Trophoblast cell (in vitro differentiated cells and primary cell): ENCODE results near the gene WASHC2C. TPM values are rescaled to one million over a fixed set of nuclear protein-coding genes. Genes with fewer than 3 reads are reported as not detected.
"Not testable (repeated sequence)": the region's sequence is repeated elsewhere in the genome, so short reads cannot be mapped to it uniquely, and the experiment has no call there.

Experiments
- DNase-seq, 2 donors: peaks; one replicate each; pipeline ENCODE4 v3.0.0-alpha.2; 2016
- H2AFZ ChIP-seq: 2 replicates; pipeline ENCODE4 v1.6.1; 2013; ENCODE audit warnings: low read length, moderate library complexity, mild to moderate bottlenecking; ENCODE audit not compliant: insufficient read depth, poor library complexity
- H2AK5ac ChIP-seq: 2 replicates; pipeline ENCODE4 v1.6.1; 2013; ENCODE audit warnings: mild to moderate bottlenecking, low read length
- H2BK120ac ChIP-seq: 2 replicates; pipeline ENCODE4 v1.6.1; 2013; ENCODE audit warnings: low read length, mild to moderate bottlenecking, moderate library complexity; ENCODE audit not compliant: insufficient read depth, poor library complexity
- H2BK12ac ChIP-seq: 2 replicates; pipeline ENCODE4 v1.6.1; 2013; ENCODE audit warnings: mild to moderate bottlenecking, low read length, moderate library complexity
- H2BK5ac ChIP-seq: 2 replicates; pipeline ENCODE4 v1.6.1; 2013; ENCODE audit warnings: low read length, low read depth, moderate library complexity, mild to moderate bottlenecking; ENCODE audit not compliant: poor library complexity
- H3K14ac ChIP-seq: 2 replicates; pipeline ENCODE4 v1.6.1; 2013; ENCODE audit warnings: mild to moderate bottlenecking, low read length
- H3K18ac ChIP-seq: 2 replicates; pipeline ENCODE4 v1.6.1; 2013; ENCODE audit warnings: mild to moderate bottlenecking, low read length
- H3K23ac ChIP-seq: 2 replicates; pipeline ENCODE4 v1.6.1; 2013; ENCODE audit warnings: low read length
- H3K27ac ChIP-seq: 2 replicates; pipeline ENCODE4 v1.5.1; 2013; ENCODE audit warnings: low read depth, mild to moderate bottlenecking, inconsistent platforms, low read length, moderate library complexity
- H3K27me3 ChIP-seq: 2 replicates; pipeline ENCODE4 v1.6.1; 2013; ENCODE audit warnings: inconsistent platforms, mild to moderate bottlenecking, low read length, moderate library complexity; ENCODE audit not compliant: insufficient read depth
- H3K36me3 ChIP-seq, 2 experiments: 1 replicate in 1 of 2; 2 replicates in 1 of 2; pipeline ENCODE4 v1.6.1; 2013; ENCODE audit warnings: low read length in 2 of 2, mild to moderate bottlenecking in 2 of 2, moderate library complexity in 1 of 2; ENCODE audit not compliant: insufficient read depth in 2 of 2, control insufficient read depth in 1 of 2
- H3K4ac ChIP-seq: 2 replicates; pipeline ENCODE4 v1.6.1; 2013; ENCODE audit warnings: low read depth, mild to moderate bottlenecking, low read length, moderate library complexity
- H3K4me1 ChIP-seq, 2 experiments: 1 replicate in 1 of 2; 2 replicates in 1 of 2; pipeline ENCODE4 v1.6.1; 2013; ENCODE audit warnings: low read length in 2 of 2, mild to moderate bottlenecking in 2 of 2, moderate library complexity in 1 of 2; ENCODE audit not compliant: insufficient read depth in 2 of 2, control insufficient read depth in 1 of 2
- H3K4me2 ChIP-seq: 2 replicates; pipeline ENCODE4 v1.6.1; 2013; ENCODE audit warnings: inconsistent platforms, mild to moderate bottlenecking, low read length, moderate library complexity
- H3K4me3 ChIP-seq: 2 replicates; pipeline ENCODE4 v1.5.1; 2013; ENCODE audit warnings: mild to moderate bottlenecking, low read depth, low read length, inconsistent platforms
- H3K79me1 ChIP-seq: one replicate; pipeline ENCODE4 v1.6.1; 2013; ENCODE audit warnings: low read length
- H3K79me2 ChIP-seq: 2 replicates; pipeline ENCODE4 v1.6.1; 2013; ENCODE audit warnings: low read length, mild to moderate bottlenecking; ENCODE audit not compliant: control insufficient read depth, insufficient read depth, poor library complexity
- H3K9ac ChIP-seq: 2 replicates; pipeline ENCODE4 v1.6.1; 2013; ENCODE audit warnings: mild to moderate bottlenecking, low read length
- H3K9me3 ChIP-seq: 2 replicates; pipeline ENCODE4 v1.6.1; 2013; ENCODE audit warnings: low read depth, mild to moderate bottlenecking, control low read depth, inconsistent platforms, low read length; ENCODE audit not compliant: insufficient read depth
- H4K12ac ChIP-seq: 2 replicates; pipeline ENCODE4 v1.6.1; 2013; ENCODE audit warnings: low read depth, mild to moderate bottlenecking, low read length, moderate library complexity
- H4K8ac ChIP-seq: 2 replicates; pipeline ENCODE4 v1.6.1; 2013; ENCODE audit warnings: low read depth, mild to moderate bottlenecking, low read length, moderate library complexity
- H4K91ac ChIP-seq: one replicate; pipeline ENCODE4 v1.6.1; 2013; ENCODE audit warnings: low read depth, mild to moderate bottlenecking, low read length, moderate library complexity
- WGBS: extraction: QIAGEN DNeasy Blood & Tissue Kit; methylation state at CpG from one replicate; pipeline ENCODE4 v1.1.7; 2013; ENCODE audit warnings: missing lambda C conversion rate; ENCODE audit not compliant: insufficient read length, insufficient coverage; ENCODE audit errors: extremely low coverage; 5-methylcytosine and 5-hydroxymethylcytosine counted together
- polyA plus RNA-seq: library from polyadenylated mRNA; stranded (reverse); fragments of 200-250 nt; gene quantifications from 2 replicates; pipeline ENCODE4 v1.2.3, GENCODE V29; 2013

Gene WASHC2C, protein sequence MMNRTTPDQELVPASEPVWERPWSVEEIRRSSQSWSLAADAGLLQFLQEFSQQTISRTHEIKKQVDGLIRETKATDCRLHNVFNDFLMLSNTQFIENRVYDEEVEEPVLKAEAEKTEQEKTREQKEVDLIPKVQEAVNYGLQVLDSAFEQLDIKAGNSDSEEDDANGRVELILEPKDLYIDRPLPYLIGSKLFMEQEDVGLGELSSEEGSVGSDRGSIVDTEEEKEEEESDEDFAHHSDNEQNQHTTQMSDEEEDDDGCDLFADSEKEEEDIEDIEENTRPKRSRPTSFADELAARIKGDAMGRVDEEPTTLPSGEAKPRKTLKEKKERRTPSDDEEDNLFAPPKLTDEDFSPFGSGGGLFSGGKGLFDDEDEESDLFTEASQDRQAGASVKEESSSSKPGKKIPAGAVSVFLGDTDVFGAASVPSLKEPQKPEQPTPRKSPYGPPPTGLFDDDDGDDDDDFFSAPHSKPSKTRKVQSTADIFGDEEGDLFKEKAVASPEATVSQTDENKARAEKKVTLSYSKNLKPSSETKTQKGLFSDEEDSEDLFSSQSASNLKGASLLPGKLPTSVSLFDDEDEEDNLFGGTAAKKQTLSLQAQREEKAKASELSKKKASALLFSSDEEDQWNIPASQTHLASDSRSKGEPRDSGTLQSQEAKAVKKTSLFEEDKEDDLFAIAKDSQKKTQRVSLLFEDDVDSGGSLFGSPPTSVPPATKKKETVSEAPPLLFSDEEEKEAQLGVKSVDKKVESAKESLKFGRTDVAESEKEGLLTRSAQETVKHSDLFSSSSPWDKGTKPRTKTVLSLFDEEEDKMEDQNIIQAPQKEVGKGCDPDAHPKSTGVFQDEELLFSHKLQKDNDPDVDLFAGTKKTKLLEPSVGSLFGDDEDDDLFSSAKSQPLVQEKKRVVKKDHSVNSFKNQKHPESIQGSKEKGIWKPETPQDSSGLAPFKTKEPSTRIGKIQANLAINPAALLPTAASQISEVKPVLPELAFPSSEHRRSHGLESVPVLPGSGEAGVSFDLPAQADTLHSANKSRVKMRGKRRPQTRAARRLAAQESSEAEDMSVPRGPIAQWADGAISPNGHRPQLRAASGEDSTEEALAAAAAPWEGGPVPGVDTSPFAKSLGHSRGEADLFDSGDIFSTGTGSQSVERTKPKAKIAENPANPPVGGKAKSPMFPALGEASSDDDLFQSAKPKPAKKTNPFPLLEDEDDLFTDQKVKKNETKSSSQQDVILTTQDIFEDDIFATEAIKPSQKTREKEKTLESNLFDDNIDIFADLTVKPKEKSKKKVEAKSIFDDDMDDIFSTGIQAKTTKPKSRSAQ (N-terminal part only)
- polyA plus RNA-seq = 14.7 and 14.9 TPM in 2 replicates

DNA sequence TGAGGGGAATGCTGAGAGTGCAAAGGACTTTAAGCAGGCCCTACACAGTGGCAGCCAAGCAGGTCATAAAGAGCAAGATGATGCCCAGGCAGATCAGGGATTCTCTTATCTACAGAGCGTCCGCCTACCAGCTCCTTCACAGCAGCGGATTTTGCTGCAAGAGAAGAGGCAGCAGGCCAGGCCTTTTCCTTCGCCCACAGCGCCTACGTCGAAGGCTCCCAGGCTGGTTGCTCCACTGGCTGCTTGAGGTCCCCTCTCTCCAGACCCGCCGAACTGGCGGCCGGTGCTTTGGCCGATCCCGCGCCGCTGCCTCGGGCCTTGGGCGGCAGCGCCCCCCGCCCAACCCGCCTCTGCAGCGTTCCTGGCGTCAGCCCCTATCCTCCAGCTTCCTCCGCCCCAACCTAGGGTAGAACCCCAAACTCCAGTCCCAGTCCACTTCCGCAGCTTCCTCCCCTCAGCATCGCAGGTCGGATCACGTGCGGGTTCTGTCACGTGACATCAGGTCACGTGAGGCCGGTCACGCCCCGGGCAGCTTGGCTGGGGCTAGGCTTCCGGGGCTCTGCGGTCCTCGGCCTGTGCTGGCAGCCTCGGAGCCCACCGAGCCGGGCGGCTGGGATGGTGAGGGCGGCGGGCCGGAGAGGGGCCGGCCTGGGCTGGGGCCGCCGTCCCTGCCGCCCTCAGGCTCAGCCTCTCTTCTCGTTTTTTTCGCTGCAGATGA, at the start of gene WASHC2C:
WASHC2C (plus strand) TSS at position 564 of the 718 bp plus-strand sequence; CDS start at position 616, 52 bp downstream.
- Histone ChIP-seq H4K8ac (peak within 1 kb of the TSS; percentile 93), H3K4me3 (peak within 1 kb of the TSS; percentile 91), H2BK120ac (peak within 1 kb of the TSS; percentile 56), H3K14ac (peak within 1 kb of the TSS; percentile 42), H3K9ac (peak within 1 kb of the TSS; percentile 76), H3K4me2 (peak within 1 kb of the TSS; percentile 69), H3K27ac (peak within 1 kb of the TSS; percentile 38), H3K4ac (peak within 1 kb of the TSS; percentile 15), H3K18ac (peak within 1 kb of the TSS; percentile 57), H4K91ac (peak within 1 kb of the TSS; percentile 57), H2AFZ (peak within 1 kb of the TSS; percentile 83), H4K12ac (peak within 1 kb of the TSS; percentile 94)
- not testable (repeated sequence) for H3K27me3 ChIP-seq, H3K23ac ChIP-seq, H3K9me3 ChIP-seq, H2BK5ac ChIP-seq, H3K36me3 ChIP-seq, H3K79me1 ChIP-seq, H3K4me1 ChIP-seq, H2AK5ac ChIP-seq, H3K79me2 ChIP-seq, H2BK12ac ChIP-seq
- peak; percentile 68 to 84 for DNase-seq
- whole genome bisulfite sequencing = no CpG with 5 or more reads among the region's 49 CpGs

DNA sequence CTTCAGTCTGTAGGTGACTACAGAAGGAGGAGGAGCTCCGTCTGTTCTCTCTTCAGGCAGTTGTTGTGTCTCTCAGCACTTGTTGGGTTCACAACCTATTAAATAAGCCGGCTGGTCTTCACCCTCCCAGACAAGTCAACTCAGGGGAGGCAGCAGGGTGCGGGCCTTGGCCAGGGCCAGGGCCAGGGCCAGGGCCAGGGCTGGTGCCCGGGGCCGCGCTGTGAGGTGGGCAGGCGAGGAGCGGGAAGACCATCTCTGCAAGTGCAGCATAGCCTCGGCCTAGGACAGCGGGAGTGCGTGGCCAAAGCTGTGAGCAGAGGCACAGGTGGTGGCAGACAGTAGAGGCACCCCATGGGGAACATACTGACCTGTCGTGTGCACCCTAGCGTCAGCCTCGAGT, 48.6 kb upstream of the WASHC2C start:
- H3K36me3 ChIP-seq, H3K4ac ChIP-seq, H3K4me3 ChIP-seq, H3K27ac ChIP-seq, H3K9ac ChIP-seq, H2AK5ac ChIP-seq, H4K8ac ChIP-seq, H2BK12ac ChIP-seq, H4K91ac ChIP-seq, H3K9me3 ChIP-seq, H3K18ac ChIP-seq, H3K79me2 ChIP-seq, H3K4me1 ChIP-seq, DNase-seq, H3K23ac ChIP-seq, H3K14ac ChIP-seq, H4K12ac ChIP-seq, H3K27me3 ChIP-seq, H2AFZ ChIP-seq, H3K4me2 ChIP-seq, H2BK5ac ChIP-seq, H2BK120ac ChIP-seq, H3K79me1 ChIP-seq: not testable (repeated sequence)
- no CpG with 5 or more reads among the region's 14 CpGs for WGBS

DNA sequence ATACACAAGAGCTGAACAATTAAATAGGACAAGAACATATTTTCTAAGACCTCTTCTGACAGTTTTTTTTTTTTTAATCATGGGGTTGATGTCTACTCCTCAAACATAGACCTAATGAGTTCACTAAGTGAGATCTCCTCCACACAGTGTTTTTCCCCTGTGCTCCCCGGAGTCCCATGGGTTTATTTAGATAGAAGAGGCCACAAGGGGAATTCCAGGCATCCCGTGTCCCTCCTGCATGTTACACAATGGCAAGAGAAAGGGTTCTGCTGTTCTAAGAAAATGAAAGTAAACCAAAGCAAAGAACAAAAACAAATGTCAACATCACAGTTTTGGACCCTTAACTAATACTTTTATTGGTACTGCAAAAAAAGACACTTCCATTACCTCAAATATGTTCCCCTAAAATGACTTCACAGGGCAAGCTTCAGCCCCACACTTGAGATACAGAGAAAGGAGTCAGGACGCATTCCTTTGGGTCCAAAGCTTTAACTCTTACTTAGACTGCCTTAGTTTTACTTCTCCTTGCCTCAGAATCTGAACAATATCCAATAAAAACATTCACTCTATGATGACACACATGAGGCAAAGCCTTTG, 16.8 kb upstream of the WASHC2C start:
- H3K18ac ChIP-seq, H3K4ac ChIP-seq, H3K14ac ChIP-seq, H3K23ac ChIP-seq, H3K9ac ChIP-seq, H3K79me1 ChIP-seq, H3K27me3 ChIP-seq, H4K12ac ChIP-seq, H2AK5ac ChIP-seq, H3K27ac ChIP-seq, H3K9me3 ChIP-seq, H3K36me3 ChIP-seq, H2AFZ ChIP-seq, H2BK120ac ChIP-seq, H4K8ac ChIP-seq, H4K91ac ChIP-seq, H3K4me2 ChIP-seq, DNase-seq, H3K79me2 ChIP-seq, H2BK12ac ChIP-seq, H3K4me1 ChIP-seq, H2BK5ac ChIP-seq, H3K4me3 ChIP-seq: not testable (repeated sequence)
- no CpG with 5 or more reads among the region's 3 CpGs for WGBS
